Small intestine (tissue), 16 donors: Measurements from ENCODE around the gene PAN2. TPM values are rescaled to one million over a fixed set of nuclear protein-coding genes. Genes with fewer than 3 reads are reported as not detected.

ENCODE experiments used
- DNase-seq, 2 donors: peaks; one replicate each; pipeline versions ENCODE4 v3.0.0 to v3.0.0-alpha.2; 2013
- FAIRE-seq: peaks from 2 replicates; lab custom pipeline; 2012; peaks lifted over from hg19 to GRCh38; lab: Jason Lieb, UNC
- H3K27ac ChIP-seq, 3 donors: one replicate each; pipeline ENCODE4 v1.5.1; 2013; ENCODE audit warnings: low read length in 2 of 3, mild to moderate bottlenecking in 2 of 3, control low read depth in 1 of 3, inconsistent platforms in 1 of 3, low read depth in 1 of 3, moderate library complexity in 1 of 3
- H3K27me3 ChIP-seq, 3 donors: one replicate each; pipeline ENCODE4 v1.6.1; 2013; ENCODE audit warnings: low read length in 3 of 3, inconsistent platforms in 1 of 3; ENCODE audit not compliant: control insufficient read depth in 3 of 3, insufficient read depth in 3 of 3
- H3K36me3 ChIP-seq, 3 donors: one replicate each; pipeline ENCODE4 v1.6.1; 2013; ENCODE audit warnings: low read length in 3 of 3, inconsistent platforms in 1 of 3, low read depth in 1 of 3, mild to moderate bottlenecking in 1 of 3, moderate library complexity in 1 of 3; ENCODE audit not compliant: control insufficient read depth in 3 of 3, insufficient read depth in 2 of 3
- H3K4me1 ChIP-seq, 3 donors: one replicate each; pipeline ENCODE4 v1.6.1; 2013; ENCODE audit warnings: low read length in 2 of 3, inconsistent platforms in 1 of 3, low read depth in 1 of 3, mild to moderate bottlenecking in 1 of 3, moderate library complexity in 1 of 3; ENCODE audit not compliant: control insufficient read depth in 3 of 3, insufficient read depth in 2 of 3
- H3K4me3 ChIP-seq, 3 donors: one replicate each; pipeline ENCODE4 v1.5.1; 2013; ENCODE audit warnings: low read length in 3 of 3, control low read depth in 1 of 3, inconsistent platforms in 1 of 3, low read depth in 1 of 3, mild to moderate bottlenecking in 1 of 3, moderate library complexity in 1 of 3
- H3K9me3 ChIP-seq, 2 donors: one replicate each; pipeline ENCODE4 v1.6.1; 2013; ENCODE audit warnings: low read depth in 1 of 2, low read length in 1 of 2; ENCODE audit not compliant: control insufficient read depth in 2 of 2, insufficient read depth in 1 of 2
- WGBS, 3 donors: extraction: QIAGEN DNeasy Blood & Tissue Kit; methylation state at CpG; one replicate each; pipeline ENCODE4 v1.1.7; 2013; 5-methylcytosine and 5-hydroxymethylcytosine counted together
- long read RNA-seq, 10 donors: transcript quantifications; one replicate each; lab custom pipeline, GENCODE V29; 2026
- polyA plus RNA-seq, 4 donors: library from polyadenylated mRNA; stranded (reverse) in 3 of 4; unstranded in 1 of 4; fragments of 200-250 nt in 3 of 4; fragments of 120-200 nt in 1 of 4; gene quantifications; one replicate each; pipeline versions ENCODE4 v1.2.1 to v1.2.3, GENCODE V29; 2013
- donor health status: healthy with polysubstance abuse.
- donor health status: control.
- donor health status: control.
- donor health status: Bipolar disorder and iron deficiency.
- donor health status: healthy.

The PAN2 gene
- polyA plus RNA-seq: 10 to 100 TPM; 20.8 to 84.2 (median 31.1) TPM
- long read RNA-seq, donor 1, full-length matches to known transcripts: 9 of 20 reads
- long read RNA-seq, donor 1, partial matches to known transcripts: 11 of 20 reads
- long read RNA-seq, donor 1, other reads (novel, unspliced or antisense): 0 of 20 reads
- long read RNA-seq, donor 2, full-length matches to known transcripts: 2 of 2 reads
- long read RNA-seq, donor 2, partial matches to known transcripts: 0 of 2 reads
- long read RNA-seq, donor 2, other reads (novel, unspliced or antisense): 0 of 2 reads
- long read RNA-seq, donor 3, partial matches to known transcripts: 0 of 1 reads
- long read RNA-seq, donor 3, other reads (novel, unspliced or antisense): 0 of 1 reads
- long read RNA-seq, donor 4: 0 reads
- long read RNA-seq, donor 5: 0 reads
- long read RNA-seq, donor 6: 0 reads
- long read RNA-seq, donor 7: 0 reads
- long read RNA-seq, donor 8: 0 reads
- long read RNA-seq, donor 9: 0 reads
- long read RNA-seq, donor 10, partial matches to known transcripts: 0 of 3 reads
- long read RNA-seq, donor 10, other reads (novel, unspliced or antisense): 0 of 3 reads

DNA sequence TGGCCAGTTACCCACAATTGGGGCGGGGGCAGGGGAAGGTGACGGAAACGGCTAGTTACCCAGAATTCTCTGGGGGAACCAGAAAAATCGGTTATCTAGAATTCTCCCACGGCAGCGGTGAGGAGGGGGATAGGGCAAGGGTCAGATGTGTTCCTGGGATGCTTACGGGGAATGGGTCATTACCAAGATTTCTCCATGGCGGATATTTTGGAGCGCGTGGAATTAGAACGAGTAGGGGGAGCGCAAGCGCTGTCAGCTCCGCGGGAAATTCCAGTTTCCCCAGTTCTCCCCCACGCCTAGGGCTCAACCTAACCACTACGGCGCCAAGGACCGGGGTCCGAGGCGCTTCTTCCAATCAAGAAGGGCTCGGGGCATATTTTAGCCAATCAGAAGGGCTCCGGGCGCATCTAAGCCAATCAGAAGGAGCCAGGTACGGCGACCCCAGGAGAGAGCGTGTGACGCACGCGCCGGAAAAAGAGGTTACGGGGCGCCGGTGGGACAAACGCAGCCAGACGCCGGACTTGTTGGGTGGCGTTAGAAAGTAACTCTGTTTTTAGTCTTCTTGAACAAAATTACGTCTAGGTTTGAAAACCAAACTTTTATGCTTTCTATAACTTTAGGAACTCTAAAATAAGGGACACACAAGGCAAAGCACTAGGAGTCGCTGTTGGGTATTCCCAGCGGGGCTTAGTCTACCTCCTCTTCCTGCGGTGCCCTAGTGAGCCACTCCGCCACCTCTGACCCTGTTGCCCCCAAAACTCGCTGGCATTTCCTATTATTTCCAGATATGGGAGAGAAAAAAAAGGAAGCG is at the start of gene PAN2:
PAN2 (minus strand) TSS at position 322 of the 811 bp plus-strand sequence. CDS start 906 bp downstream, outside the sequence.
- H3K4me1 ChIP-seq: peaks cover 0 to 13% (median 2%) of the 10 kb centered on the region in 3 donors
- H3K27ac ChIP-seq: peak within 1 kb of the TSS; percentile 80 to 93 (median 85)
- DNase-seq (peak; percentile 98), FAIRE-seq (no peak)
- 0 to 1% (median 0%) methylated on average over 45 of the region's 45 CpGs for WGBS, 3 donors
- peaks cover 0 to 4% (median 0%) of the 10 kb centered on the region in 3 donors for H3K36me3 ChIP-seq
- no peaks in the 10 kb centered on the region for H3K9me3 ChIP-seq
- H3K27me3 ChIP-seq: no peaks in the 10 kb centered on the region
- H3K4me3 ChIP-seq: peak within 1 kb of the TSS; percentile 57 to 60 (median 60)

DNA sequence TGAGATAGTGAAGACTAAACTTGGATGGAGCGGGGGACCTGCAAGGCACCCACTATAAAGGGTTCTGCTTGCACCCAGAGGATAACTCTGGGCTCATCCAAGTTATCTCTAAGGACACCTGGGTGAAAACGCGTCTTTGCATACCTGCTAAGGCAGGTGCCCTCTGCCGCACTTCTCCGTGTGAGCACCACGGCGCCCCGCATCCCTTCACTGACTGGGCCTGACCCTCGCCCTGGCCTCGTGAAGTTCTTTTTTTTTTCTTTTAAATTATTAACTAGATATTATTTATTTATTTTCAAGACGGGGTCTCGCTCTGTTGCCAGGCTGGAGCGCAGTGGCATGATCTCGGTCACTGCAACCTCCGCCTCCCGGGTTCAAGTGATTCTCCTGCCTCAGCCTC is 48.8 kb upstream of the PAN2 start:
- 84 to 91% (median 85%) methylated on average over 16 of the region's 16 CpGs for WGBS, 3 donors

GRCh38 chr12:56377989-56378316 is 44.2 kb upstream of the PAN2 start:
- DNase-seq: no peak
- H3K27me3 ChIP-seq: no peaks in the 10 kb centered on the region
- H3K27ac ChIP-seq: no peak overlapping the region
- H3K4me3 ChIP-seq: no peak overlapping the region
- no peak for FAIRE-seq
- WGBS, 3 donors: 19 to 41% (median 38%) methylated on average over 1 of the region's 1 CpG
- H3K9me3 ChIP-seq: no peaks in the 10 kb centered on the region
- peaks cover 0 to 9% (median 0%) of the 10 kb centered on the region in 3 donors for H3K4me1 ChIP-seq
- no peaks in the 10 kb centered on the region for H3K36me3 ChIP-seq

More for the DNA sequence above, 48.8 kb upstream of the PAN2 start:
- FAIRE-seq (no peak), DNase-seq (no peak)
- no peak overlapping the region for H3K27ac ChIP-seq
- H3K36me3 ChIP-seq: no peaks in the 10 kb centered on the region
- no peaks in the 10 kb centered on the region for H3K4me1 ChIP-seq
- no peak overlapping the region for H3K4me3 ChIP-seq
- H3K27me3 ChIP-seq: peaks cover 0 to 3% (median 0%) of the 10 kb centered on the region in 3 donors
- no peaks in the 10 kb centered on the region for H3K9me3 ChIP-seq

GRCh38 chr12:56377310-56377988 is 43.6 kb upstream of the PAN2 start:
- H3K36me3 ChIP-seq: no peaks in the 10 kb centered on the region
- no peak for FAIRE-seq

GRCh38 chr12:56375598-56376434 is 42.0 kb upstream of the PAN2 start:
- H3K27ac ChIP-seq: peak overlapping the region in 1 of 3 donors; percentile 70
- 74 to 88% (median 82%) methylated on average over 11 of the region's 11 CpGs for WGBS, 3 donors
- no peak for FAIRE-seq

More at GRCh38 chr12:56377310-56377988, 43.6 kb upstream of the PAN2 start:
- 72 to 79% (median 76%) methylated on average over 4 of the region's 4 CpGs for WGBS, 3 donors
- H3K4me1 ChIP-seq: peaks cover 0 to 9% (median 0%) of the 10 kb centered on the region in 3 donors
- H3K27ac ChIP-seq: no peak overlapping the region
- no peaks in the 10 kb centered on the region for H3K9me3 ChIP-seq
- no peaks in the 10 kb centered on the region for H3K27me3 ChIP-seq
- peak in 1 of 2 donors; percentile 32 for DNase-seq
- H3K4me3 ChIP-seq: no peak overlapping the region

DNA sequence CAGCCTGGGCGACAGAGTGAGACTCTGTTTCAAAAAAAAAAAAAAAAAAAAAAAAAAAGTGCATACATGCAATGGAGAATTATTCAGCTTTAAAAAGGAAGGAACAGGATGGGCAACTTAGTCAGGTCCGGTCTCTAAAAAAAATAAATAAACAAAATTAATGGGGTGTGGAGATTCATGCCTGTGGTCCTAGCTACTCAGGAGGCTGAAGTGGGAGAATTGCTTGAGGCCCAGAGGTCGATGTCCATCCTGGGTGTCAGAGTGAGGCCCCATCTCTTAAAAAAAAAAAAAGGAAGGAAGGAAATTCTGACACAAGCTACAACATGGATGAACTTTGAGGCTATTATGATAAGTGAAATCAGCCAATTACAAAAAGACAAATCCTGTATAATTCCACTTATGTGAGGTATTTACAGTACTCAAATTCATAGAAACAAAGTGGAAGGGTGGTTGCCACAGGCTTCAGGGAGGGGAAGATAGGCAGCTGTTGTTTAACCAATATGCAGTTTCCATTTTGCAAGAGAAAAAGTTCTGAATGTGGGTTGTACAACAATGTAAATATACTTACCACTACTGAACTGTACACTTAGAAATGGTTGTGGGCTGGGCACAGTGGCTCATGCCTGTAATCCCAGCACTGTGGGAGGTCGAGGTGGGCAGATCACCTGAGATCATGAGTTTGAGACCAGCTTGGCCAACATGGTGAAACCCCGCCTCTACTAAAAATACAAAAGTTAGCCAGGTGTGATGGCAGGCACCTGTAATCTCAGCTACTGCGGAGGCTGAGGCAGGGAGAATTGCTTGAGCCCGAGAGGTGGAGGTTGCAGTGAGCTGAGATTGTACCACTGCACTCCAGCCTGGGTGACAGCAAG is 41.2 kb upstream of the PAN2 start:
- FAIRE-seq: no peak

More at GRCh38 chr12:56375598-56376434, 42.0 kb upstream of the PAN2 start:
- H3K4me1 ChIP-seq: peaks cover 0 to 9% (median 0%) of the 10 kb centered on the region in 3 donors
- H3K9me3 ChIP-seq: no peaks in the 10 kb centered on the region
- no peaks in the 10 kb centered on the region for H3K36me3 ChIP-seq
- no peak overlapping the region for H3K4me3 ChIP-seq
- H3K27me3 ChIP-seq: no peaks in the 10 kb centered on the region
- DNase-seq: no peak

DNA sequence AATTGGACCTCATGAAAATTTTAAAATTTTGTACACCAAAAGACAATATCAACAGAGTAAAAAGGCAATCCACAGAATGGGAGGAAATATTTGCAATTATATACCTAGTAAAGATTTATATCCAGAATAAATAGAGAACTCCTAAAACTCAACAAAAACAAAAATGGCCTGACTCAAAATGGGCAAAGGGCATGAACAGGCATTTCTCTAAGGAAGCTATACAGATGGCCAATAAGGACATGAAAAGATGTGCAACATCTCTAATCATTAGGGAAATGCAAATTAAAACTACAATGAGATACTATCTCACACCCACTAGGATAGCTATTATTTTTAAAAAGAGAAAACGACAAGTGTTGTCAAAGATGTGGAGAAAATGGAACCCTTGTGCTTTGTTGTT is 39.7 kb upstream of the PAN2 start:
- WGBS, 3 donors: 96 to 100% (median 99%) methylated on average over 1 of the region's 1 CpG
- DNase-seq: no peak
- Histone ChIP-seq H3K4me3 (no peak overlapping the region), H3K36me3 (no peaks in the 10 kb centered on the region), H3K27me3 (no peaks in the 10 kb centered on the region), H3K9me3 (no peaks in the 10 kb centered on the region), H3K27ac (no peak overlapping the region), H3K4me1 (peaks cover 0 to 9% (median 0%) of the 10 kb centered on the region in 3 donors)
- no peak for FAIRE-seq

More for the DNA sequence above, 41.2 kb upstream of the PAN2 start:
- Histone ChIP-seq H3K36me3 (no peaks in the 10 kb centered on the region), H3K4me1 (peaks cover 0 to 9% (median 0%) of the 10 kb centered on the region in 3 donors), H3K9me3 (no peaks in the 10 kb centered on the region), H3K4me3 (no peak overlapping the region), H3K27ac (peak overlapping the region in 1 of 3 donors; percentile 70), H3K27me3 (no peaks in the 10 kb centered on the region)
- 68 to 73% (median 72%) methylated on average over 7 of the region's 7 CpGs for WGBS, 3 donors
- peak in 1 of 2 donors; percentile 69 for DNase-seq
